GM10248 (cell line): Measurements from ENCODE around the gene DNAH3.

Experiments used
- CTCF ChIA-PET: fragments of 300-600 bp; sonication (Branson Sonifier 250); formaldehyde crosslinking; extraction: SDS; loops from one replicate; lab custom pipeline; 2021; ENCODE audit warnings: antibody characterized with exemption; lab: Yijun Ruan, JAX
- POLR2A ChIA-PET: fragments of 350-650 bp; sonication (Branson Sonifier 250); formaldehyde crosslinking; extraction: SDS; loops from one replicate; lab custom pipeline; 2020; ENCODE audit warnings: antibody characterized with exemption; lab: Yijun Ruan, JAX
- DNase-seq: peaks from one replicate; pipeline ENCODE4 v3.0.0; 2012; ENCODE audit errors: extremely low spot score
- CTCF ChIP-seq: IDR thresholded peaks from 2 replicates; pipeline ENCODE4 v1.5.1; 2012; ENCODE audit warnings: mild to moderate bottlenecking, low read depth; ENCODE audit errors: extremely low read depth, missing control alignments, control extremely low read depth

The DNAH3 gene

DNA sequence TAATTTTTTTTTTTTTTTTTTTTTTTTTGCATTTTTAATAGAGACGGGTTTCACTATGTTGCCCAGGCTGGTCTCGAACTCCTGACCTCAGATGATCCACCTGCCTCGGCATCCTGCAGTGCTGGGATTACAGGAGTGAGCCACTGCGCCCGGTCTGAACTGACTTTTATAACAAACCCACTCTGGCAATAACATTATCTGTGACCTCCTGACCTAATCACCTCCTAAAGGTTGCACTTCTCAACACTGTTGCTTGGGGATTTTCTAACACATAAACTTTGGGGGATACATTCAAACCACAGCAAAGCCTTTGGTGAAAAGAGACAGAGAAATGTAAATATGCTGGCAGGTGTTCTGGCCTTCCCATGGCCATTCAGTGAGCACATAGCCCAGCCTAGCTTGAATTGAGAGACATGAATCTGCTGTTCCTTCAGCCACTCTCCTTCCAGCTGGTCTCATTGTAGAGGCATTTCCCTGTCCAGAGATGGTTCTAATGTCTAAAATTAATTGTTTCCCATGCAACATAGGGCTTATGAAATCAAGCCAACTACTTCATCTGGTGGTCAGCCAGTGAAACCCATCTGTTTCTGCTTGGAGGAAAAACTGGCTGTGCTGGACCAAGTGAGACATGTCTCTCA is 221.8 kb downstream of the DNAH3 start:
- DNase-seq: peak; percentile 29
- no peak for TF ChIP-seq CTCF
- CTCF ChIA-PET: interaction anchor here (1.0 kb wide), 1 partner anchor 9 kb away, joined by 4 read pairs; no protein-coding TSS in a partner anchor
- POLR2A ChIA-PET: interaction anchor here (0.6 kb wide), 1 partner anchor 15 kb away, joined by 15 read pairs; no protein-coding TSS in a partner anchor

- POLR2A ChIA-PET: no interaction called here
- no peak for TF ChIP-seq CTCF
Measured at GRCh38 chr16:20925751-20926150, 224.9 kb downstream of the DNAH3 start.

DNA sequence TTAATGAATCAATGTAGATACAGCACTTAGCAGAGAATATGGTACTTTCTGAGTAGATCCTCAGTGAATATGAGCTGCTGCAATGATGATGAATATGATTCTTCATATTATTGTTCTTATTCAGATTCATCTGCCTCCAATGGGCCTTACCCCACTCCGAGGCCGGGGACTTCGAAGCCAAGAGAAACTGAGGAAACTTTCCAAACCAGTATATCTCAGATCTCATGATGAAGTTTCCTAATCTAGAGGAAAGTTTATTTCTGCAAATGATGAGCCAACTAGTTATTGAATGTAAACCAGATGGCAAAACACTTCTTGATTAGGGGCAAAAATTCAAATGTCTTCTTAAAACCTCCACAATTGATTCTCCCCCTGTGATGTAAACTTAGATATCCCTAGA is 226.8 kb downstream of the DNAH3 start:
- ChIA-PET POLR2A (no interaction called here), CTCF (interaction anchor here (1.4 kb wide), 1 partner anchor 27 kb away, joined by 3 read pairs; no protein-coding TSS in a partner anchor)
- DNase-seq: no peak
- no peak for TF ChIP-seq CTCF

More at GRCh38 chr16:20925751-20926150, 224.9 kb downstream of the DNAH3 start:
- CTCF ChIA-PET: no interaction called here
- DNase-seq: no peak

DNA sequence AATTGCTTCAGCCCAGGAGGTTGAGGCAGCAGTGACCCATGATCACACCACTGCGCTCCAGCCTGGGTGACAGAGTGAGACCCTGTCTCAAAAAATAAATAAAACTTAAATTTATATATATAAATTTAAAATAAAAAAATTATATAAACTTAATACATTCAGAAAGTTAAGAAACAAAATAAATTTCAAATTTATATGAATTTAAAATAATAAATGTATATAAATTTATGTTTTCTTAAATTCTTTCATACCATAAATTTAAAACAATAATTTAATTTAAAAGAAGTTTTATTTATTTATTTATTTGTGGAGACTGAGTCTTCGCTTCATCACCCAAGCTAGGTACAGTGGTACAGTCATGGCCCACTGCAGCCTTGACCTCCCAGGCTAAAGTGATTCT is 229.8 kb downstream of the DNAH3 start:
- no peak for DNase-seq
- ChIA-PET POLR2A (no interaction called here), CTCF (interaction anchor here (1.0 to 1.8 kb wide), 5 partner anchors 8 to 70 kb away, joined by 3 to 6 read pairs (median 3); no protein-coding TSS in a partner anchor)
- no peak for TF ChIP-seq CTCF

- no peak for TF ChIP-seq CTCF
- DNase-seq: no peak
- ChIA-PET CTCF (interaction anchor here (1.0 to 1.8 kb wide), 8 partner anchors 8 to 70 kb away, joined by 3 to 6 read pairs (median 3); no protein-coding TSS in a partner anchor), POLR2A (no interaction called here)
Measured at GRCh38 chr16:20920091-20920490, 230.6 kb downstream of the DNAH3 start.

DNA sequence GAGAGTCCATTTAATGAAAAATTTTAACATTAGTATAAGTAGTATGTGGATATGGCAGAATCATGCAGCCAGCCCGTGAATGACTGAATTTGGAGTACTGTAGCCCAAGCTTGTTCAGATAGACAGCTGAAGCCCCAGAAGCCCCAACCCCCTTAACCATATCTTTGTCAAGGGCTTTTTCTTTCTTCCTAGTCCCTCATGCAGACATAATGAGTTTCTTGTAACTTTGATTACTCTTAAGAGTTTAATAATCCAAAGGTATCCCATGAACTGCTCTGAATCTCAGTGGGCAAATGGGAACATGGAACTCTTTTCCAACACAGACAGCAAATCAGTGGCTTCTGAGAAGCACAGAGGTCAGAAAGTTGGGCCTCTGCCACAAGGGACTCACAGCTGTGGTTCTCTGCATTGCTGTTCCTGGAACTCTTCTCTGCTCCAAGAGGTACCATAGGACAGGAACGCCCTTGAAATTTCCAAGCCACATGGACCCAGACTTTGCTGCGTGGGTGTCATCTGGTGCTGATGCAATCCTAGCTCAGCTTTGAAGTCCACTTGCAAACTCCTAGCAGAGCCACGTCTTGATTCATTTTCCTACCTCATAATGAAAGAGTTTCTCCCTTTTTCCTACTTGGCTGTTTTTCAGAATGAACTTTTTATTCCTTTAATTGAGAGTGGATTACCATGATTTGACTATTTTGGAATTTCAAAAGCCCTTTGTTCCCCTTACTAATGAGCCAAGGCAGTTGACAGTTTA is 232.0 kb downstream of the DNAH3 start:
- ChIA-PET POLR2A (no interaction called here), CTCF (interaction anchor here (1.6 kb wide), 1 partner anchor 19 kb away, joined by 3 read pairs; no protein-coding TSS in a partner anchor)
- no peak for TF ChIP-seq CTCF
- DNase-seq: no peak
